GM12891 (cell line): ENCODE data around the gene PTPN3.

Experiments used
- DNase-seq: peaks from one replicate; pipeline ENCODE4 v3.0.0; 2011; ENCODE audit warnings: low spot score; ENCODE audit not compliant: insufficient read length
- FAIRE-seq: peaks from 2 replicates; lab custom pipeline; 2011; peaks lifted over from hg19 to GRCh38; lab: Jason Lieb, UNC
- PAX5 ChIP-seq: IDR thresholded peaks from 2 replicates; pipeline ENCODE4 v1.6.1; 2011; ENCODE audit warnings: low read length, moderate library complexity, mild to moderate bottlenecking; ENCODE audit not compliant: insufficient read depth, severe bottlenecking
- POLR2A ChIP-seq: IDR thresholded peaks from 2 replicates; pipeline ENCODE4 v1.6.1; 2011; ENCODE audit warnings: low read depth, low read length, control low read depth
- POLR2AphosphoS5 ChIP-seq: IDR thresholded peaks from 2 replicates; pipeline ENCODE4 v1.6.1; 2011; ENCODE audit warnings: low read depth, low read length, control low read depth
- POU2F2 ChIP-seq: IDR thresholded peaks from 2 replicates; pipeline ENCODE4 v1.6.1; 2011; ENCODE audit warnings: low read depth, mild to moderate bottlenecking, control low read depth, low read length, moderate library complexity
- SPI1 ChIP-seq: IDR thresholded peaks from 2 replicates; pipeline ENCODE4 v1.6.1; 2011; ENCODE audit warnings: low read depth, low read length, control low read depth
- TAF1 ChIP-seq: IDR thresholded peaks from 2 replicates; pipeline ENCODE4 v1.6.1; 2011; ENCODE audit warnings: low read depth, low read length, control low read depth

PTPN3 gene

DNA sequence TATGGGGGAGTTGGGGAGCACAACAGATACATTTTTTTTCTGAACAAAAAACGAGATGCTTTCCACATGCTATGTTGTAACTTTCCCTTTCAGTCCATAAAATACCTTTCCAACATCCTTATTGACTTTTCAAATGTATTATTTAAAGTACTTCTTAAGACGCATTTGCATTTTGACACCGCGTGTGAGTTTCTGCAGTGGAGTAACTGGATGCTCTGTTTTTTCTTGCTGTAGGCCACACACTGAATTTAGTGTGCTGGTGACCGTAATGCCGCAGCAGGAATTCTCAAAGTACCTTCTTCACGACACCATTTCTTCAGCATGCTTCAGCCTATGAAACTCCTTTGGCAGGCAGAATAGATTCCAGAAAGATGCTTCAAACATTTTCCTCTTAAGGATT lies 163.0 kb downstream of the PTPN3 start:
- TF ChIP-seq POLR2A (no peak), POLR2AphosphoS5 (no peak), TAF1 (no peak), PAX5 (no peak), POU2F2 (no peak), SPI1 (no peak)
- no peak for FAIRE-seq
- no peak for DNase-seq

DNA sequence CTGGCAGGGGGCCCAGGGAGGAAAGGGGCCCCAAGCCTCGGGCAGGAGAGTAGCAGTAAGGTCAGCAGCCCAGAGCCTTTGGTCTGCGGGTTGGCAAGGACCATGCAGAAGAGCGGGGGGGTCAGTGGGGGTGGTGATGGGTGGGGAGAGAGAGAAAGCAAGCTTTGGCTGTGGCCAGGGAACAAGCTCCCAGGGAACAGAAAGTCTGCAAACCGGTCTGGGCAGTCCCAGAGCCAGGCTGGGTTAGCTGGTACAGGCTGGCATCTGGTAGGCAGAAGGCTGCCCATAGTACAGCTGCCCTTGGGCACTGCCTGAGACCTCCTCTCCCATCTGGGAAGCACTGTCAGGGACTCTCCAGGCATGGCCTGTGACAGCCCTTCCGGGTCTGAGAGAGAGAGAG lies 166.8 kb downstream of the PTPN3 start:
- no peak for DNase-seq
- no peak for FAIRE-seq
- no peak for TF ChIP-seq PAX5
- no peak for TF ChIP-seq POLR2AphosphoS5
- no peak for TF ChIP-seq TAF1
- no peak for TF ChIP-seq POLR2A
- no peak for TF ChIP-seq SPI1
- no peak for TF ChIP-seq POU2F2

DNA sequence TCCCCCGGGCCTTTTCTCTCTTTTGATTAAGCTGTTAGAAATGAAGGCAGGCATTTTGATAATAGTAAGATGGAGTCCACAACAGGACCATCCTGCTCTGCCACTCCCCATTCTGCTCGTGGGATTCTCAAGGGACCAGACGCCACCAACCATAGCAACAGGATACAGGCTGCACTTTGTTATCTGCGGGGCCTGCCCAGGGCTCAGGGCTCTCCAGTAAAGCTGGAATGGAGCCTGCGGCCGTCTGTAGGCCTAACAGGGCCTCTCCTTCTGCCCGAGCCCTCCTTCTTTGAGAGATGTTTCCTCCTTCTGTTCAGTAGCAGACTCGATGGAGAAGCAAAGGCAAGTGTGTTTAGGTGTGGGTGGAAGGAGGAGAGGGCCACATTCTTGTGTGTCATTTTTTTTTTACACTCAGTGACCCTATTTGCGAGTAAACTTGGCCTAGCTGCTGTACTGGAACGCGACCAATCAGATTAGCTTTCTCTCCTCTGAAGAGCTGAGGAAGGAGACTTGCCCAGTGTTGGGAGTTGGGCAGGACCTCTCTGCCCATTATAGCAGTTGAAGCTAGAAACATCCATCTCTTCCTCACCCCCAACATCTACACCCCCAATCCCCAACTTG lies 168.4 kb downstream of the PTPN3 start:
- no peak for TF ChIP-seq POU2F2
- TF ChIP-seq SPI1 = no peak
- no peak for TF ChIP-seq PAX5
- TF ChIP-seq POLR2AphosphoS5 = no peak
- TF ChIP-seq POLR2A = no peak
- TF ChIP-seq TAF1 = no peak
- no peak for DNase-seq
- FAIRE-seq = no peak

DNA sequence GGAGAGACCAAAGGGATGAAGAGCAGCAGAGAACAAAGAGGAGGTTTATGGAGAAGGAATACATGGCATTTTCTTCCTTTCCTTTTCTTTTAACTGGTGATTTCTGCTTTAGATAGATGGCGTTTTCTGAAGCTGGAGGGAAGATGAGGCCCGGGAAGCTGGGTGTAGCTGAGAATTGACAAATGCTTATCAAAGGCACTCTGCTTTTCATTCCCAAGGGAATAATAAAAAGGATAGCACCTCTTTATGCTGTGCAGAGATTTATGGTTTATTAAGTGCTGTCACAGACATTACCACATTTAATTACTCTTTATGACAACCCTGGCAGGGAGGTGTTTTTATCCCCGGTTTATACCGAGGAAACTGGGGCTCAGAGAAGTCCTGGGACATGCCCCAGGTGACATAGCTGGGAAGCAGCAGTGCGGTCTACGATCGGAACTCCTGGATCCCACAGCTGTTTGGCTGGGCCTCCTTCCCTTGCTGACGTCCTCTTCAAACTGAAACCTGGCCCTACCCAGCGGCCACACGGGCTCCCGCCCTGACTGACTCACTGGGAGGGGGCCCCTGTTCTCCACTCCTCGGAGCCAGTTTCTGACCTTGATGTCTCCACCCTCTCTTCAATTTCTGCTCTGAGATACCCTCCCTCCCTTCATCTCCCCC lies 169.0 kb downstream of the PTPN3 start:
- TF ChIP-seq PAX5 (no peak), TAF1 (no peak), POLR2A (no peak), SPI1 (no peak), POU2F2 (no peak), POLR2AphosphoS5 (no peak)
- DNase-seq (no peak), FAIRE-seq (no peak)
